ENCODE data around the gene CSNK1D. TPM values are rescaled to one million over a fixed set of nuclear protein-coding genes. Genes with fewer than 3 reads are reported as not detected.

CSNK1D gene
- total RNA-seq, 1 donor from 2014 or later = 41.5 TPM

GRCh38 chr17:82300707-82301270 lies 27.3 kb upstream of the CSNK1D start:
- Histone ChIP-seq H2AFZ (replicated peaks) (no peak overlapping the region), H3F3A (ENCODE audit: low read depth) (peaks cover 3% of the 10 kb centered on the region), H3K4me3 (no peak overlapping the region), H3K36me3 (no peaks in the 10 kb centered on the region), H3K79me2 (ENCODE audit: low read depth) (no peaks in the 10 kb centered on the region), H3K4me2 (no peak overlapping the region), H3K9ac (no peak overlapping the region), H3K27me3 (peaks cover 20% of the 10 kb centered on the region), H4K20me1 (ENCODE audit: low read depth) (no peaks in the 10 kb centered on the region), H3K4me1 (peaks cover 21% of the 10 kb centered on the region), H3K27ac (no peak overlapping the region), H3K9me3 (ENCODE audit: low read depth) (no peaks in the 10 kb centered on the region)
- TF ChIP-seq EZH2phosphoT487 (IDR thresholded peaks at IDR 0.05) (no peak), CTCF (IDR thresholded peaks at IDR 0.05) (peak; percentile 73)
- no peaks in the 10 kb centered on the region for H3K9me3 Mint-ChIP-seq
- no peaks in the 10 kb centered on the region for H3K36me3 Mint-ChIP-seq
- H3K4me3 Mint-ChIP-seq = no peak overlapping the region
- no peak overlapping the region for H3K27ac Mint-ChIP-seq
- peaks cover 44% of the 10 kb centered on the region for H3K4me1 Mint-ChIP-seq
- peak; percentile 72 for DNase-seq (ENCODE audit: low spot score)
- H3K27me3 Mint-ChIP-seq (ENCODE audit: insufficient read depth, low read depth) = peaks cover 6% of the 10 kb centered on the region

DNA sequence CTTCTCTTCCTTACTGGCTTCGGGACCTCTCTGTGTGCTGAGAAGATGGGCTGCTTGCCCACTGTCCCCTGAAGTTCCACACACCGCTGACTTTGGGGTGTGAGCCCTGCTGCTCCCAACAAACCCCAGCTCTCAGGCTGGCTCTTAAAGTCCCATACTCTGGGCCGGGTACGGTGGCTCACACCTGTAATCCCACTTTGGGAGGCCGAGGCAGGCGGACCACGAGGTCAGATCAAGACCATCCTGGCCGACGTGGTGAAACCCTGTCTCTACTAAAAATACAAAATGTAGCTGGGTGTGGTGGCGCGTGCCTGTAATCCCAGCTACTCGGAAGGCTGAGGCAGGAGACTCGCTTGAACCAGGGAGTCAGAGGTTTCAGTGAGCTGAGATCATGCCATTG lies 26.7 kb upstream of the CSNK1D start:
- Histone ChIP-seq H2AFZ (replicated peaks) (no peak overlapping the region), H4K20me1 (ENCODE audit: low read depth) (no peaks in the 10 kb centered on the region), H3K27ac (no peak overlapping the region), H3K36me3 (no peaks in the 10 kb centered on the region), H3K9ac (no peak overlapping the region), H3K4me3 (no peak overlapping the region), H3K79me2 (ENCODE audit: low read depth) (no peaks in the 10 kb centered on the region), H3K4me2 (no peak overlapping the region), H3K9me3 (ENCODE audit: low read depth) (no peaks in the 10 kb centered on the region), H3F3A (ENCODE audit: low read depth) (peaks cover 3% of the 10 kb centered on the region), H3K4me1 (peaks cover 20% of the 10 kb centered on the region), H3K27me3 (peaks cover 26% of the 10 kb centered on the region)
- H3K4me1 Mint-ChIP-seq = peaks cover 40% of the 10 kb centered on the region
- TF ChIP-seq EZH2 (IDR thresholded peaks at IDR 0.05) = no peak
- no peak for TF ChIP-seq EZH2phosphoT487 (IDR thresholded peaks at IDR 0.05)
- TF ChIP-seq CTCF (IDR thresholded peaks at IDR 0.05) = no peak
- H3K27ac Mint-ChIP-seq = no peak overlapping the region
- peaks cover 6% of the 10 kb centered on the region for H3K27me3 Mint-ChIP-seq (ENCODE audit: insufficient read depth, low read depth)
- no peaks in the 10 kb centered on the region for H3K36me3 Mint-ChIP-seq
- H3K9me3 Mint-ChIP-seq = no peaks in the 10 kb centered on the region
- no peak for DNase-seq (ENCODE audit: low spot score)
- peak overlapping the region; percentile 69 for H3K4me3 Mint-ChIP-seq

GRCh38 chr17:82299452-82299851 lies 26.0 kb upstream of the CSNK1D start:
- Histone ChIP-seq H3F3A (ENCODE audit: low read depth) (peaks cover 3% of the 10 kb centered on the region), H3K36me3 (no peaks in the 10 kb centered on the region), H3K9me3 (ENCODE audit: low read depth) (no peaks in the 10 kb centered on the region), H3K79me2 (ENCODE audit: low read depth) (no peaks in the 10 kb centered on the region), H3K4me1 (peaks cover 13% of the 10 kb centered on the region), H3K27me3 (peaks cover 27% of the 10 kb centered on the region), H3K27ac (no peak overlapping the region), H3K4me2 (no peak overlapping the region), H3K4me3 (no peak overlapping the region), H2AFZ (replicated peaks) (no peak overlapping the region), H3K9ac (no peak overlapping the region), H4K20me1 (ENCODE audit: low read depth) (no peaks in the 10 kb centered on the region)
- Mint-ChIP-seq H3K27ac (no peak overlapping the region), H3K4me1 (peaks cover 37% of the 10 kb centered on the region), H3K4me3 (peak overlapping the region; percentile 69), H3K27me3 (ENCODE audit: insufficient read depth, low read depth) (peaks cover 6% of the 10 kb centered on the region), H3K36me3 (no peaks in the 10 kb centered on the region), H3K9me3 (no peaks in the 10 kb centered on the region)
- no peak for DNase-seq (ENCODE audit: low spot score)
- TF ChIP-seq CTCF (IDR thresholded peaks at IDR 0.05) = no peak
- TF ChIP-seq EZH2phosphoT487 (IDR thresholded peaks at IDR 0.05) = no peak
- TF ChIP-seq EZH2 (IDR thresholded peaks at IDR 0.05) = no peak
